ENCODE results near the gene SERTAD1.
A peak's percentile ranks its signal among the peaks of the same experiment; 100 is the strongest.

Gene SERTAD1

GRCh38 chr19:40425450-40426287 lies at the start of gene SERTAD1:
TSS of gene SERTAD1 (minus strand) at chr19:40425992. CDS start at chr19:40423546, 2,446 bp downstream.
- TF ChIP-seq MAX (IDR thresholded peaks at IDR 0.05; ENCODE audit: low read depth, low read length): peak; percentile 27; the same call in 1 of the 2 replicates
- TF ChIP-seq POLR2A (IDR thresholded peaks at IDR 0.05; ENCODE audit: extremely low read depth, insufficient read length): peak; percentile 71
- peak; percentile 38 for TF ChIP-seq CTCF (IDR thresholded peaks at IDR 0.05; ENCODE audit: low read depth, low read length)
- no peak for TF ChIP-seq MYC (IDR thresholded peaks at IDR 0.05; ENCODE audit: low read depth, low read length)
- peak within 1 kb of the TSS; percentile 78 for H3K4me3 ChIP-seq (ENCODE audit: low read depth, low read length)
- DNase-seq (ENCODE audit: low read depth): peak; percentile 97

GRCh38 chr19:40474737-40475136 lies 48.9 kb upstream of the SERTAD1 start:
- DNase-seq (ENCODE audit: low read depth): no peak
- TF ChIP-seq MAX (IDR thresholded peaks at IDR 0.05; ENCODE audit: low read depth, low read length) (no peak), MYC (IDR thresholded peaks at IDR 0.05; ENCODE audit: low read depth, low read length) (no peak), POLR2A (IDR thresholded peaks at IDR 0.05; ENCODE audit: extremely low read depth, insufficient read length) (no peak), CTCF (IDR thresholded peaks at IDR 0.05; ENCODE audit: low read depth, low read length) (no peak)
- H3K4me3 ChIP-seq (ENCODE audit: low read depth, low read length): no peak overlapping the region

- no peak for TF ChIP-seq MYC (IDR thresholded peaks at IDR 0.05; ENCODE audit: low read depth, low read length)
- no peak for TF ChIP-seq POLR2A (IDR thresholded peaks at IDR 0.05; ENCODE audit: extremely low read depth, insufficient read length)
- no peak for TF ChIP-seq CTCF (IDR thresholded peaks at IDR 0.05; ENCODE audit: low read depth, low read length)
- TF ChIP-seq MAX (IDR thresholded peaks at IDR 0.05; ENCODE audit: low read depth, low read length): no peak
- no peak overlapping the region for H3K4me3 ChIP-seq (ENCODE audit: low read depth, low read length)
- no peak for DNase-seq (ENCODE audit: low read depth)
Measured at GRCh38 chr19:40472516-40472915, 46.7 kb upstream of the SERTAD1 start.

- TF ChIP-seq CTCF (IDR thresholded peaks at IDR 0.05; ENCODE audit: low read depth, low read length) (no peak), POLR2A (IDR thresholded peaks at IDR 0.05; ENCODE audit: extremely low read depth, insufficient read length) (no peak), MAX (IDR thresholded peaks at IDR 0.05; ENCODE audit: low read depth, low read length) (no peak), MYC (IDR thresholded peaks at IDR 0.05; ENCODE audit: low read depth, low read length) (no peak)
- no peak for DNase-seq (ENCODE audit: low read depth)
- H3K4me3 ChIP-seq (ENCODE audit: low read depth, low read length): no peak overlapping the region
Measured at GRCh38 chr19:40471111-40471510, 45.3 kb upstream of the SERTAD1 start.

GRCh38 chr19:40469011-40469410 lies 43.2 kb upstream of the SERTAD1 start:
- H3K4me3 ChIP-seq (ENCODE audit: low read depth, low read length): no peak overlapping the region
- TF ChIP-seq MAX (IDR thresholded peaks at IDR 0.05; ENCODE audit: low read depth, low read length) (no peak), MYC (IDR thresholded peaks at IDR 0.05; ENCODE audit: low read depth, low read length) (no peak), POLR2A (IDR thresholded peaks at IDR 0.05; ENCODE audit: extremely low read depth, insufficient read length) (no peak), CTCF (IDR thresholded peaks at IDR 0.05; ENCODE audit: low read depth, low read length) (no peak)
- peak; percentile 19 for DNase-seq (ENCODE audit: low read depth)

All from NB4 (cell line).